ENCODE results near the gene FOSL2. TPM values are rescaled to one million over a fixed set of nuclear protein-coding genes. Genes with fewer than 3 reads are reported as not detected.

The FOSL2 gene
- total RNA-seq, 2 donors from 2014 or later: 27.5 to 33.9 TPM

DNA sequence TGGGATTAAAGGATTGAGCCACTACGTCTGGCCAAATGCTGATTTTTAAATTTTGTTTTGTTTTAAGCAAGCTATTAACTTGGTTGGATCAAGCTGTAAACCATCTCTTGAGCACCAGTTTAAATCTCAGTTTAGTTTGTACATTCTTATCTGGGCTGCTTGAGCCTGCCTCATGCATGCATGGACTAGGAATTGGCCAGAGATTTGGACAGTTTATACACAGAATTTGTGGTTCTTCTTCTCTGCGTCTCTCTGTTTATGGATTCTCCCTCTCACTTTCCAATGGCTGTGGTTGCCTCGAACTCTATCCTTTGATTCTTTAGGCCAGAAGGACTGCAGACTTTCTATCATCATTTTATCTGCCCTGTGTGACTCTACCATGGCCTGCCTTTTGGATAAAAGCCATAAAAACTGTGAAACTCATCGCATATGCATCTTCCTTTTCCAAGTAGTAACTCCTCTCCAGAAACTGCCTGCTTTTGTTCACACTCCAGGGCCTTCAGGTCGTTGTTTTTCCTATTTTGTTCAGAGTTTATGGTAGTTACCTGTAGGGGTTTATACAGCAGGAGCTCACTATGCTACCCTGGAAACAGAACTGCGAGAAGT lies 70.7 kb downstream of the FOSL2 start:
- TF ChIP-seq, protein P1, sequence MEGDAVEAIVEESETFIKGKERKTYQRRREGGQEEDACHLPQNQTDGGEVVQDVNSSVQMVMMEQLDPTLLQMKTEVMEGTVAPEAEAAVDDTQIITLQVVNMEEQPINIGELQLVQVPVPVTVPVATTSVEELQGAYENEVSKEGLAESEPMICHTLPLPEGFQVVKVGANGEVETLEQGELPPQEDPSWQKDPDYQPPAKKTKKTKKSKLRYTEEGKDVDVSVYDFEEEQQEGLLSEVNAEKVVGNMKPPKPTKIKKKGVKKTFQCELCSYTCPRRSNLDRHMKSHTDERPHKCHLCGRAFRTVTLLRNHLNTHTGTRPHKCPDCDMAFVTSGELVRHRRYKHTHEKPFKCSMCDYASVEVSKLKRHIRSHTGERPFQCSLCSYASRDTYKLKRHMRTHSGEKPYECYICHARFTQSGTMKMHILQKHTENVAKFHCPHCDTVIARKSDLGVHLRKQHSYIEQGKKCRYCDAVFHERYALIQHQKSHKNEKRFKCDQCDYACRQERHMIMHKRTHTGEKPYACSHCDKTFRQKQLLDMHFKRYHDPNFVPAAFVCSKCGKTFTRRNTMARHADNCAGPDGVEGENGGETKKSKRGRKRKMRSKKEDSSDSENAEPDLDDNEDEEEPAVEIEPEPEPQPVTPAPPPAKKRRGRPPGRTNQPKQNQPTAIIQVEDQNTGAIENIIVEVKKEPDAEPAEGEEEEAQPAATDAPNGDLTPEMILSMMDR (IDR thresholded peaks at IDR 0.05): no peak
- no peak for TF ChIP-seq POLR2A (IDR thresholded peaks at IDR 0.05)
- 58 to 61% methylated on average over 6 of the region's 6 CpGs for WGBS, 2 donors
- DNase-seq: no peak
- H3K27ac ChIP-seq: no peak overlapping the region
- no peaks in the 10 kb centered on the region for H3K27me3 ChIP-seq
- intact Hi-C loops (cut with DNase I): no loop called here
- no peaks in the 10 kb centered on the region for H3K9me3 ChIP-seq
- no peak for ATAC-seq
- H3K4me1 ChIP-seq: no peaks in the 10 kb centered on the region
- H3K4me3 ChIP-seq: no peak overlapping the region
- no peaks in the 10 kb centered on the region for H3K36me3 ChIP-seq (replicated peaks in 1 of 2; ENCODE audit: insufficient read depth in 1 of 2, low read depth in 2 of 2)

DNA sequence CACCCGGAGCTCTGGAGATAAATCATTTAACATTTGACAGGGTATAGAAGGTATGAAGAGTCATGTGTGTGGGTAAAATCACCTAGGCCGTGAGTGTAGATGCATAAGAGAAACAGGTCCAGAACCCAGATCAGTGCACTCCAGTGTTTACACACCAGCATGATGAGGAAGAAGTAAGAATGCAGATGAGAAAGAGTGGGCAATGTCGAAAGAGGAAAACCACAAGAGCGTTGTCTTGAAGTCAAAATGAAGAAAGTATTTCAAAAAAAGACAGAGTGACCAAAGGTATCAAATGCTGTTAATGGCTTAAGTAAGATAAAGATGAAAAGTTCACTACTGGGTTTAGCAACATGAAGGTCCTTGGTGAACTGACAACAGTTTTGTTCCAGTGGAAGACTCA lies 71.2 kb downstream of the FOSL2 start:
- H3K27ac ChIP-seq: no peak overlapping the region
- ATAC-seq: no peak
- intact Hi-C loops (cut with DNase I): no loop called here
- no peaks in the 10 kb centered on the region for H3K4me1 ChIP-seq
- 60 to 83% methylated on average over 4 of the region's 4 CpGs for WGBS, 2 donors
- H3K9me3 ChIP-seq: no peaks in the 10 kb centered on the region
- TF ChIP-seq, protein P1 (IDR thresholded peaks at IDR 0.05): no peak
- TF ChIP-seq POLR2A (IDR thresholded peaks at IDR 0.05): no peak
- no peak overlapping the region for H3K4me3 ChIP-seq
- no peaks in the 10 kb centered on the region for H3K36me3 ChIP-seq (replicated peaks in 1 of 2; ENCODE audit: insufficient read depth in 1 of 2, low read depth in 2 of 2)
- no peaks in the 10 kb centered on the region for H3K27me3 ChIP-seq
- no peak for DNase-seq

DNA sequence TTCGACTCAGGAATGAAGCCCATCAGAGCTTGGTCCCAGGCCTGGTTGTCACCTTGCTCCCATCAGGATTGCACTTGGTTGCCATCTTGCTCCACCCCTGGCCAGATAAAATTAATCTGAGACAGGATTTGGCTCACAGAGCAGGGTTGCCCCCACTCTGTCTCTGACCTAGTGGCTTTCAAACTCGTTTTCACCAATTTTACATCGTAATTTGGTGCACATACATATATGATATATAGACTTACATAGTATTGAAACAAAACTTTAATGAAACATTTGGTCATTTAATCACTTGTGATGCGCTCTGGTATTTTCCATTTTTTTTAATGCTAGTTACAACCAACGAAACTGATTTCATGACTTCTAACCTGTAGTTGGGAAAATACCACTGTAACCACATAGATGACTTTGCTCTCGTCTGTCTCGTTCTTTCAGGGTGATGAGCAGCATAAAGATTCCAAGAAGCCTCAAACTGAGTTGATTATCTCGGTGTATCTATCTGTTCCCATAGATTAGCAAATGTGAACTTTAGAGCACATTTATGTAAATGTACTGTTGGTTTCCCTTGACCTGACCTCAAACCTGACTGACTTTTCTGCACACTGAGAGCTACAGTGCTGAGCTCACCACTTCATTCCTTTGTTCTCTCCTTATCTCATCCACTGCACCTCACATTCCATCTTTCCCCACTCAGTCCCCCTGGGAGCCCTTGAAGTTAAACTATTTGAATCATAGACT lies 72.7 kb downstream of the FOSL2 start:
- DNase-seq (no peak), ATAC-seq (no peak)
- Histone ChIP-seq H3K27ac (no peak overlapping the region), H3K36me3 (replicated peaks in 1 of 2; ENCODE audit: insufficient read depth in 1 of 2, low read depth in 2 of 2) (no peaks in the 10 kb centered on the region), H3K9me3 (no peaks in the 10 kb centered on the region), H3K27me3 (no peaks in the 10 kb centered on the region), H3K4me3 (no peak overlapping the region), H3K4me1 (no peaks in the 10 kb centered on the region)
- TF ChIP-seq, protein P1 (IDR thresholded peaks at IDR 0.05): no peak
- TF ChIP-seq POLR2A (IDR thresholded peaks at IDR 0.05): no peak
- 53 to 58% methylated on average over 8 of the region's 8 CpGs for WGBS, 2 donors
- intact Hi-C loops (cut with DNase I): no loop called here

Small RNA genes lying within 50 kb of the gene (small RNA-seq; reads per million reads assigned to genes)
- gene AC104695.3 (not detected), gene SNRPGP7 (not detected)

Other genes starting within 250 kb of the FOSL2 start
- gene PLB1, start 103.2 kb downstream of the FOSL2 start, total RNA-seq: 10 to 100 TPM in 1 of 2 donors, 1 to 10 TPM in 1; 1.0 to 12.9 TPM